Right renal pelvis (tissue), 4 donors: ENCODE measurements around the gene KDM4B. TPM values are rescaled to one million over a fixed set of nuclear protein-coding genes. Genes with fewer than 3 reads are reported as not detected.
A peak's percentile ranks its signal among the peaks of the same experiment; 100 is the strongest.

ENCODE experiments used
- DNase-seq, 4 donors: peaks; one replicate each; pipeline ENCODE4 v3.0.0-alpha.2; 2013; ENCODE audit warnings: low read depth in 4 of 4, low spot score in 3 of 4, missing footprints in 1 of 4
- polyA plus RNA-seq, 4 donors: library from polyadenylated mRNA; unstranded; fragments of 120-200 nt; gene quantifications; one replicate each; pipeline ENCODE4 v1.2.1, GENCODE V29; 2013; ENCODE audit not compliant: insufficient read length in 4 of 4

KDM4B gene
- polyA plus RNA-seq, 4 donors: 19.8 to 29.5 (median 20.5) TPM

DNA sequence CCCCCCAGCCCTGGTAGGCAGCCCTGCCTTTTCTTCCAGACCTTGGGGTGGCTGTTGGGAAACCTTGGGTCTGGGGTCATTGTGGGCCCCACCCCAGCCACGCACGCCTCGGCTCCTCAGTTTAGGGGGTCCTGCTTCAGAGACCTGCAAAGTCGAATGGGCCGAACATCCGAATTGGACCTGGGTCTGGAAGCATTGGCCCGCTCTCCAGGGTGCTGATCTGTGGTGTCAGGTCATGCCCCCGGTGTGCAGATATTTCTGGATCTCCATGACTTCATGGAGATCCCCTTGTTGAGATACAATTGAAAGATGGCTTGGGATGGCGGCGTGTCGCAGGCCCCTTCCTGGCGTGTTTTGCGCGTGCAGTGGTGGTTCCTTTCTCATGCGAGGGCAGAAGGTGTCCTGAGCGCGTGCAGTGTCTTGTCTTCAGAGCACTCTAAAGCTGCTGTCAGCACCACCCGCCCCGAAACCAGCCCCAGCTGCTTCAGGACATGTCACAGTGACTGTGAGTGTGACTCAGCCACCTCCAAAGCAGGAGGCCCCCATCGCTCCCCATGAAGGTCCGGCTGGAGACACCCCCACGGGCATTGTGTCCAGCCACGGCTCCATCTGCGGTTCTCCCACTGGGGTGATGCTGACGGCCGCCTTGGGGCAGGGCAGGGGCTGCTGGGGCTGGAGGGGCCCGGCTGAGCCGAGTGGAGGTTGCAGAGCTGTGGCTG is 112.7 kb downstream of the KDM4B start:
- DNase-seq: no peak

DNA sequence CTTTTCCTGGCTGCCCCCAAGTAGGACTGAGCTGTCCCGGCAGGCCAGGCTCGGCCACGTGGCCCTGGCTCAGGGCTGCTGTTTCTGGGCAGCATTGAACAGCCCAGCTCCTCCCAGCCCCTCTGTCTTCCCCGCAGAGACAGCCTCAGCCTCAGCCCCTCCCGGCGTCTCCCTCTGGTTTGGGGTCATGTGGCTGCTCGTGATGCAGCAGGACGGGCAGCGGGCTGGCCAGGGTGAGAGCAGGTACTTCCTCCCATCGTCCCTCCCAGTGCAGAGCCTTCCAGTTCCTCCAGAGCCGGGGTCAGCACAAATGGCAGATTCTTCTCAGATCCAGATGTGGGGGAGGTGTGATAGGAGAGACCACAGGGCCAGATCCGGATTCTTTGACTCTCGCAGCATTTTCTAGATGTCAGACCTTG is 114.6 kb downstream of the KDM4B start:
- DNase-seq: peak in 1 of 4 donors; percentile 33

DNA sequence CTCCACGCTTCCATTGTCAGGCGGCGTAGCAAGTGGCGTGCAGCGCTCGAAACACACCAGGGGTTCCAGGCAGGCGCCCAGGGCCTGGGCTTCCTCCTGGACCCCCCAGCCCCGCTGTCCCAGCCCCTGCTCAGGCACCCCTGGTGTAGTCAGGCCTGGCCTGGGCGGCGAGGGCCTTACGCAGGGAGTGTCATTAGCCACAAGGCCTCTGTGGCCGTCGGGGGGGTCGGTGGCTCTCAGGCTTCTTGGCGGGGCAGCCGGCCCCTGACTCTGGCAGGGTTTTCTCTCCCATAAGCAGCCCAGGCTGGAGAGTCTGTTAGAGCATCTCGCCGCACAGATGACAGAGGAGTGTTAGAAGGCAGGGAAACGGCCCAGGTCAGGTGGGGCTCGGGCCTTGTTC is 116.7 kb downstream of the KDM4B start:
- no peak for DNase-seq

DNA sequence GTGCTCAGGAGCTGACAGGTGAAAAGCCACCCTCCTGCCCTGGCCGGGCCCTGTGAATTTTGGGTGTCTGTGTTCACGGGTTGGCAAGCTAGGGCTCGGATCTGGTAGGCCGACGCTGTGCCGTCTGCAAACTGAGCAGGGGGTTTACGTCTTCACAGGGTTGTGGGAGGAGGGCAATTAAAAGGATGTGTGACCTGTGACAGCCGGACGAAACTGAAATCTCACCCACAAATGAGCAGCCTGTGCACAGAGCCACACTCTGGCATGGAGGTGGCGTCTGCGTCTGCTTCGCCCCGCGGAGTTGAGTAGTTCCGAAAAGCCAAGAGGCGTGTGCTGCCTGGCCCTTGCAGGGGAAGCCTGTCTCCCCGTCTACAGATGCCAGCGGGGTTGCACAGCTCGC is 117.3 kb downstream of the KDM4B start:
- DNase-seq: no peak

DNA sequence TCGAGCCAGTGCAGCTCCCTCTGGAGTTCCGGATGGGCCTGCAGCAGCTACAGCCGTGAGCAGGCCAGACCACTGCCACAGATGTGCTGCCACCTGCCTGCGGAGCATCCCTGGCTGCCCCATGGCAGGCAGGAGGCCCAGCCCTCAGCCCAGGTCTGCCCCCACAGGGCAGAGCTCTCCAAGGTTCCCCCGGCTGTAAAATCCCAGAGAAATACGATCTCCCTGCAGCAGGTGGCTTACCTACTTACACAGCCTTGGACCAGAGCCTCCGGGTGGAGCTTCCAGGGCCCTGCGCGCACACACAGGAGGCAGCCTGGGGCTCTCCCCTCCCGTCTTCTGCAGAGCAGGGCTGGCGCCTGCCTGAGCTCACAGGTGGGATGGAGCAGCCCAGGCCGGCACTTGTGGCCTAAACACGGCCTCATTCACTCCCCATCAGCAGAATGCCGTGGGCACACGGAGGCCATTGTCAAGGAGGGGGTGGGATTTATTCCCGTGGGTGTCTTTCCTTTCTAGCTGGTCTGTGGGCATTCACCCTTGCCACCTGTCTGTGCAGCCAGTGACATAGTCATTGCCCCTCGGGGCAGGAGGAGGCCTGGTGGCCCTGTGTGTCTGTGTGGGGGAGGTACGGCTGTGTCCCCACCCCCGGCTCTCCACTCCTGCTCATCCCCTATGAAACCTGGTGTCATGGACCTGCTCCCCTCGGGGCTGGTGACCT is 118.0 kb downstream of the KDM4B start:
- no peak for DNase-seq

DNA sequence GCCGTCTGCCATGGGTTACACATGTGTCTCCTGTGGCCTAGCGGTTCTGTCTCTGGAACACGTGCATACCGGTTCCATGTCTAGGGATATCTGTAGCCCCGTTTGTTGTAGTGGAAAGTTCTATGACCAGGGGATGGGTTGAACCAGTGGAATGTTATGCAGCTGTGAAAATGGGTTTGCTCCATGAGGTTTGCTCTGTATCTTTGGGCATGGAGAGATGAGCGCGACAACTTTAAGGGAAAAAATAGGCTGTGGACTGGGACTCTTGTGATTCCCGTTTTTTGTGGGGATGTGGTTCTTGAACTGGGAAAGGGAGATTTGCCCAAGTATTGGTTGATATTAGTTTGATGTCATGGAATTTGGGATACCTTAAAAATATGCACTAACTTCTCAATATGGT is 120.4 kb downstream of the KDM4B start:
- no peak for DNase-seq

DNA sequence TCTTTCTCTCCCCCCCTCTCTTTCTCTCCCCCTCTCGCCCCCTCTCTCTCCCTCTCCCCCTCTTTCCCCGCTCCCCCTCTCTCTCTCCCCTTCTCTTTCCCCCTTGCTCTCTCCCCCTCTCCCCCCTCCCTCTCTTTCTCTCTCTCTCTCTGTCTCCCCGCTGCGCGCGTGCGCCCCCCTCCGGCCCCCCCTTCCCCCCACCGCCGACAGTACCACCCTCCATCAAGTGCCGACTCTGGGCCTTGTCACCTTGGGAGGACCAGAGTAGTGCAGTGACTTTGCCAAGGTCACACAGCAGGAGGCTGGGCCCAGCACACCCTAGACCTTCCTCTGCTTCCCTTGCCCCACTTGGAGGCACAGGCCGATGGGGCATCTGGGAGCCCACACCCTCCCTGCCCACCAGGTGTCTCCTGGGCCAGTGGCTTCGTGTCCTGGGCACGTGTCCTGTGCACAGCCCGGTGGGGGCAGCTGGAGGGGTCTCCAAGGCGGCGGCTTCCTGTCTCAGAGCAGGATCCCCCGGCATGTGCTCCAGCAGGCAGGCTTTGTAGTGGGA is 121.6 kb downstream of the KDM4B start:
- no peak for DNase-seq

DNA sequence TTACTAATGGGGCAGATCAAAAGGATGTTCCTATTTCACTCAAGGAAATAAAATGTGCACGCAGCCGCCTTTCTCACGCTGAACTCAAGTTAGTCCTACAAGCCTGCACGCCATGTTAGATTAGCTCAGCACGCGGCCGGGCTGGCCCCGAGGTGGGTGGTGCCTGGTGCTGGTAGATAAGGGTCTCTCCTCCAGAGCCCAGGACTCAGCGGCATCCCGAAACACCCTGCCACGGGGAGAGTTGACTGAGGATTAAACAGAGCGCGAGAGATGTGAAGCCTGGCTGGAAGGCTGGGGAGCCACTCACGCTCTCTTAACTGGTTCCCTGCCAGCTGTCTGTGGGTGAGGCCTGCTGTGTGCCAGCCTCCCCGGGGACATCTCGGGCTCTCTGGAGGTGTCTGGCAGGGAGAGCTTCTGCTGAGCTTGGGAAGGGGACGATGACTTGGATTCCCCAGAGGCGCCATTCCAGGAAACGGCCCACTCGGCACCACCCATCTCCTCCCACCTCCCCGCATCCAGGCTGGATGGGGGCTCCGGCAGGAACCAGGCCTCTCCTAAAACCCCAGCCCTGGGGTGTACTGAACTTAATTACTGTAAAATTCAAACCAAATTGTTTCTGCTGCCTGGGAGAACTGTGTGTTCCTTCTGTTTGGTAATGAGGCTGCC is 122.2 kb downstream of the KDM4B start:
- no peak for DNase-seq

DNA sequence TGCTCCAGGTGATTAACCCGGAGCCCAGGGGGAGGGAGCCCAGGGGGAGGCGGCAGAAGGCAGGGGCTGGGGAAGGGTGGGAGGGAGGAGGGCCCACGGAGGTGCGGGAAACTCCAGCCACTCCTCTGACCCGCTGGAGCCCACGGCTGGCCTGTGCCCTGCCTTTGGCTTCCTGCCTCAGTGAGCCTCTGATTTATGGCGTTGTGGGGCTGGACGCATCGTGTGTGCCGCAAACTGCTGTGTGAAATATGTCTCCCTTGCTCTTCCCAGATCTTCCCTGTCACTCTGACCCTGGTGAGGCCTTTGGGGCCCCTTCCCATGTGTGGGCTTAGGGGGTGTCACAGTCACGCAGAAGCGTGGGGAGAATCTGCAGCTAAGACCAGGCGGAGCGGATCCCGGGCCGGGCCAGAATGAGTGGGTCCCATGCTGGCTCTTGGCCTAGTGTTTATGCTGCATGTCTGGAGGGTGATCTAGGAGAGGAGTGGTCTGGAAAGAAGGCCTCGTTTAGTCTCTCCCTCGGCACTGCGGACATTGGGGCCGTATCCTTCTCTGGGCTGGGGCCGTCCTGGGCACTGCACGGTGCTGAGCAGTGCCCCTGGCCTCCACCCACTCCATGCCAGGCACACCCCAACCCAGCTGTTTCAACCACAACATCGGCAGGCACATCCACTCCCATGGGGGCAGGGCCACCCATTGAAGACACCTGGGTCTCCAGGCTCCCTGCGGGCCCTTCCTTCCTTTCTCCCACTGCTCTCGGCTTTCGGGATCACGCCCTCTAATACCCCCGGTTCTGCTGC is 123.0 kb downstream of the KDM4B start:
- DNase-seq: no peak

DNA sequence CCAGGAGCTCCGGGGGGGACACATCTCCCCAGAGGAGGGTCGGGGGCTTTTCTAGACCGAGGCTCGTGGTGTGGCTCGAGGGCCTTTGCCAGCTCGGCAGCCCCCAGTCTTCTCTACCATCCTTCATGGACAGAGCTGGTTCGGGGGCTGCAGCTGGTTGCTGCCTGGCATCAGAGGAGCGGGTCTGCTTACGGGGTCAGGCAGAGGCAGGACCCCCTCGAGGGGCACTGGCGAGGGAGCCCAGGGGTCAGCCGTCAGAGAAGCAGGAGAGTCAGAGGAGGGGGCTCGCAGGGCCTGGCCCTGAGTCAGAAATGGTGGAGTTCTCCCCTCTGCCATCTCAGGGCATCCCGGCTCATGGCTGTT is 123.5 kb downstream of the KDM4B start:
- no peak for DNase-seq

DNA sequence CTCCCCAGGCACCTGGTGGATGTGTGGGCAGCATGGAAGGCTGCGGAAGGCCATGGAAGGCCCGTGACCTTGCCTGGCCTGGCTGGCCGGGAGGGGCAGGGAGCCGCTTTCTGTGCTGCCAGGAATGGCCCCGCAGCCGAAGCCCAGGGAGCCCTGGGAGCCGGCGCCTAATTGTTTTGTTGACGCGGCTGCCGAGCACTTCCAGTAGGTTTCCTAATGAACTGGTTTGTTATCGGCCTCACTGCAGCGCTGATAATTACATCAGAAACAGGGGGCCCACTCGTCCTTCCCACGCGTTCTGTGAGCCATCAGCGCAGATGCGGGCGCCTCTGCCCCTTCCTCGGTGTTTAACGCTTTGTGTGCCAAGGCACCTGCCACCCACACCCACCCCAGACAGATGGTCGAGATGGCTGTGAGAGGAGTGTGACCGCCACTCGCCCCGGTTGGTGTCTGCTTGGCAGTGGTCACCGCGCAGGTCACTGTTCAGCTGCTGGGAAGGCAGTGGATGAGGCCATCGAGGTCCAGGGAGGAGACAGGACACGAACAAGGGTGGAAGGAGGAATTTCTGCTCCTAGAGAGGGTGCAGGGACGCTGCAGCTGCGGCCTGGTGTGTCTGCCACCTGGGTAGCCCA is 124.5 kb downstream of the KDM4B start:
- DNase-seq: no peak

DNA sequence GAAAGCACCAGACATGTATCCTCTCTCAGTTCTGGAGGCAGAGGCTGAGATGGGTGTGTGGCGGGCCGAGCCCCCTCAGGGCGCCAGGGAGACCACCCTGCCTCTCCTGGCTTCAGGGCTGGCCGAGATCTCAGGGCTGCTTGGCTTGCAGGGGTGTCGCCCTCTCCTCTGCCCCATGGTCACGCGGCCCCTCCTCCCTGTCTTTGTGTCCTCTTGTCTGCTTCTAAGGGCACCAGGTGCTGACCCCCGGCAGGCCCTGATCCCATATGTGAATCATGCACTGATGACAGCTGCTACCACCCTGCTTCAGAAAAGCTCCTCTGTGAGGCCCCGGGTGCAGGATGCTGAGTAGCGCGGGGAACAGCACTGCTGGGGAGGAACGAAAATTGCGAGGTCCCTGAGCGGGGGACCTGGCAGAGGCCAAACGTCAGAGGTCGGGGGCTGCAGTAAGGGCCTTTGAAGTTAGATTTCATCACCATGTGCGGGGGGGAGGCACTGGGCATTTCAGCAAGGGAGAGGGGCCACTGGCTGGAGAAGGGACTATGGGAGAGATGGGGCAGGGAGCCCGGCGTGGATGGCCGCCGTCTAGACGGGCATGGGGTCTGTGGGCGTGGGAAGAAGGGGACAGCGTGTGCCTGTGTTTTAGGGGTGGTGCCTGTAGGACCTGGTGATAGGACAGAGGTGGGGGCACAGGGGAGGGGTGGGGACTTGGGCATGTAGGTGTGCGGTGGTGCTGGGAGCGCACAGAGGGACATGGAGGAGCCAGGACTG is 125.2 kb downstream of the KDM4B start:
- no peak for DNase-seq

DNA sequence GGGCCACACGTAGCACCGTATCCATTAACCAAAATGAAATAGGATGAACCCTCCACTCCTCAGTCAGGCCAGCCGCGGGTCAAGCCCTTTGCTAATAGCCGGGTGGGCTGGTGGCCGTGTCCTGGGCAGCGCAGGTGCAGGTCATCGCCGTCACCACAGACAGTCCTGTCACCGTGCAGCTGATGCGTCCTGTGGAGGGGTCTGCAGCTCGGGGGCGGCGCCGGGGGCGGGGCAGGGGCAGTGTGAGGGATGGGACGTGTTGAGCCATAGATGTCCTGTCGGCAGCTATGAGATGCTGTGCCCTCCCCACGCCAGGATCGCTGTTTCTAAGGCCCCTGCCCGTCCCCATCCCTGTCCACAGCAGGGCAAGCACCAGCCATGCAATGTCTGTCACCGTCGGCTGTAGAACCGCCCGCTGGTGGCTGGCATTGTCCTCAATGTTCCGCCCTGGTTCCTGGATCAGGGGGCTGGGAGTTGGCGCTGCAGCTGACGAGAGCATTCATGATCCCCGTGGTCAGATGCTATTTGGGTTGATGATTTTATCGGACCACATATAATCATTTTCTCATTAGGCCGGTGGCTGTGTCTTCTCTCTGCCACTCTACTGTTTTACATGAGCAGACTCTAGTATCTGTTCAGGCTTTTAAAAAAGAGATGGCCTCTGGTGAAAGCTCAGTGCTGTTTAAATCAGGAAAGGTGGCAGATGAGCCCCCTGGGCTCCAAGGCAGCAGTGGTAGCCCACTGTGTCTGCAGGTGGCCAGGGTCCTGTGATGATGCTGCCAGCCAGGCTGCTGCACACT is 126.1 kb downstream of the KDM4B start:
- no peak for DNase-seq

DNA sequence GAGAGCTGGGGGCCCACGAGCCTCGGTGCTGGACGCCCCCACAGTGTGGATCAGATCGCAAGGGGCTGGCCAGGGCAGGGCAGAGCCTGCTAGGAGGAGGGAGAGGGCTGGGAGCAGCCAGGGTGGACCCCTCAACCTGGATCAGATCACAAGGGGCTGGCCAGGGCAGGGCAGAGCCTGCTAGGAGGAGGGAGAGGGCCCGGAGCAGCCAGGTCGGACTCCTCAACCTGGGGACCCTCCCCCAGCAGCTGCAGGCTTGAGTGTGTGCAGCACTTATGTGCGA is 126.6 kb downstream of the KDM4B start:
- DNase-seq: no peak

DNA sequence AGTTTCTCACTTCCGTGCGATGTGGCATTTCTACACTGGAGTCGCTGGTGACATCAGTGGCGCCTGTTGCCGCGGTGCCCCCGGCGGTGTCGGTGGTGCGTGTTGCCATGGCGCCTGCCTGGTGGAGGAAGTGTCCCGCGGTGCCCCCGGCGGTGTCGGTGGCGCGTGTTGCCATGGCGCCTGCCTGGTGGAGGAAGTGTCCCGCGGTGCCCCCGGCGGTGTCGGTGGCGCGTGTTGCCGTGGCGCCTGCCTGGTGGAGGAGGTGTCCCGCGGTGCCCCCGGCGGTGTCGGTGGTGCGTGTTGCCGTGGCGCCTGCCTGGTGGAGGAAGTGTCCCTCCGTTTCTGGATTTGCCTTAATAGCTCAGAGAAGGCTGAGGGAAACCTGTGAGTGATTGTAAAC is 127.6 kb downstream of the KDM4B start:
- DNase-seq: no peak

DNA sequence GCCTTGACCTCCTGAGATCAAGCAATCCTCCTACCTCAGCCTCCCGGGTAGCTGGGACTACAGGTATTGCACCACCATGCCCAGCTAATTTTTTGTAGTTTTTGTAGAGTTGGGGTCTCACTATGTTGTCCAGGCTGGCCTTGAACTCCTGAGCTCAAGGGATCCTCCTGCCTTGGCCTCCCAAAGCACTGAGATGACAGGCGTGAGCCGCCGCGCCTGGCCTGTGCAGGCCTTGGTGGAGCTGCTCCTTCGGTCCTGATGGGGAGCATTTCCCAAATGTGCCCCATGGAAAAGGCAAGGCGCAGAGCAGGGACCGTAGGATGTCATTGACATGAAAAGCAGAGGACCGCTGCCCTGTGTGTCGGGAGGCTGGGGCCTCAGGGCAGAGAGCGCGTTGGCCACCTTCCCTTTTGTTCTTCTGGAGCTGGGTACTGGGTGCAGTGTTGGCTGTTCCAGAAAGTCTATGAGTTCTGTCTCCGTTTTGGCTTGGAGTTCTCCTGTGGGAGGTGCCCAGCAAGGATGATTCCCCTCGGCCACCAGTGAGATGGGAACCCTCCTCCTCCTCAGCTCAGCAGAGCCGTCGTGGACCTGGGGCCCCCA is 128.5 kb downstream of the KDM4B start:
- DNase-seq: no peak

DNA sequence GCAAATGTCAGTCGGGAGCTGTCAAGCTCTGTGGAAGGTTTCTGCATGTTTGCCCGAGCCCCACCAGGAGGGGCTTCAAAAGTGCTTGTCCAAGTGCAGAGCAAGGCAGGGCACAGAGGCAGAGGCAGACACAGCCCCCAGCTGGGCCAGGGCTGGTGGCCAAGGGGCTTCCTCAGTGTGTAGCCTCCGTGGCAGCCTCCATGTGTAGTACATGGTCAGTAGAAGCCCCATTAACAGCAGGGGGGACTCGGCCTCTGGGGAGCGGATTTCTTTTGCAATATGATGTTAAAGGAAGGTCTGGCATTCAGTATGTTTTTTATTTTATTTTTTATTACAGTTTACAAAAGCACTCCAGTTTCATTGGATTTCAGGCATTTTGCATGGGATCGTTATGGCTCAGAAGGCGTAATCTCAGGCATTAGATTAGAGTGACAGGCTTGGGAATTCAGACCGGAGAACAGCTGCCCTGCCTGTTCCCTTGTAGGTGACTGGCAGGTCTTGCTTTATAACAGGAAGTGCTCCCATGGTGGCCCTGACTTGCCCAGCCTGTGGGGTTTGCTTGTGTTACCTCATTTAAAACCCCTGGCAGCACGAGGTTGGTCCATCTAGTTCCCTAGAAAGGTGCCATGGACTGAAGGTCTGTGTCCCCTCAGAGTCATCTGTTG is 129.2 kb downstream of the KDM4B start:
- no peak for DNase-seq

DNA sequence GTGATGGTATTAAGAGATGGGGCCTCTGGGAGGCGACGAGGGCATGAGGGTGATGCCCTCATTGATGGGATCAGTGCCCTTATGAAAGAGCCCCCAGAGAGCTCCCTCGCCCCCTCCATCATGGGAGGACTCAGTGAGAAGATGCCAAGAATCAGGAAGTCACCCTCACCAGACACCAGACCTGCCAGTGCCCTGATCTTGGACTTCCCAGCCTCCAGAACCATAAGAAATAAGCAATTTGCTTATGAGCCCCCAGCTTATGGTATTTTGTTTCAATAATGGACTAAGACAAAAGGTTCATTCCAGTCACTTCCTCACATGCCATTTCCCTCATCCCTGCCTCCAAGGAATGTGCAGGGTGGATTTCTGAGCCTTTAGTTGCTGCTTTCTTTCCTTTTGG is 129.7 kb downstream of the KDM4B start:
- no peak for DNase-seq
